ENCODE data around the gene EARS2. TPM values are rescaled to one million over a fixed set of nuclear protein-coding genes. Genes with fewer than 3 reads are reported as not detected.

Gene EARS2
- total and polyA plus RNA-seq, 9 of the 15 experiments (the other 6 are each of a cell fraction or from before 2014, with no cell fraction given) = 17.6 to 58.6 (median 36.3) TPM

DNA sequence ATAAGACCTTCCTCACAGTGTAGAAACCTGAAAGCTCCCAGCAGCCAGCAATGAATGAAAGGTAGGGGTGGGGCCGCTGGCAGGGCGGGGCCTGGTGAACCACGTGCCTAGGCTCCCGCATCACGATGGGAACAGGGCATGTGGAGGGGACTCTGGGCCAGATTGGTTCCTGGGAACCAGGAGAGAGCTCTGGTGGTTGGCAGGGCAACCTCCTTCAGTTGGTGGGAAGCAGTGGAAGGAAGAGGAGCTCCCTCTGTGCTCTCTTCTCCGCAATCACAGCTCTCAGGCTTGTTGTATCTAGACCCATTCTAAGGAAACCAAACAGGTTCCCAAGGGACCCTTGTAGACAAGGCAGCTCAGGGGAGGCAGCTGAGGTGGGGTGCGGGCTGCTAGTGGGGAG is 57.3 kb downstream of the EARS2 start (continued):
- TF ChIP-seq, protein P1, sequence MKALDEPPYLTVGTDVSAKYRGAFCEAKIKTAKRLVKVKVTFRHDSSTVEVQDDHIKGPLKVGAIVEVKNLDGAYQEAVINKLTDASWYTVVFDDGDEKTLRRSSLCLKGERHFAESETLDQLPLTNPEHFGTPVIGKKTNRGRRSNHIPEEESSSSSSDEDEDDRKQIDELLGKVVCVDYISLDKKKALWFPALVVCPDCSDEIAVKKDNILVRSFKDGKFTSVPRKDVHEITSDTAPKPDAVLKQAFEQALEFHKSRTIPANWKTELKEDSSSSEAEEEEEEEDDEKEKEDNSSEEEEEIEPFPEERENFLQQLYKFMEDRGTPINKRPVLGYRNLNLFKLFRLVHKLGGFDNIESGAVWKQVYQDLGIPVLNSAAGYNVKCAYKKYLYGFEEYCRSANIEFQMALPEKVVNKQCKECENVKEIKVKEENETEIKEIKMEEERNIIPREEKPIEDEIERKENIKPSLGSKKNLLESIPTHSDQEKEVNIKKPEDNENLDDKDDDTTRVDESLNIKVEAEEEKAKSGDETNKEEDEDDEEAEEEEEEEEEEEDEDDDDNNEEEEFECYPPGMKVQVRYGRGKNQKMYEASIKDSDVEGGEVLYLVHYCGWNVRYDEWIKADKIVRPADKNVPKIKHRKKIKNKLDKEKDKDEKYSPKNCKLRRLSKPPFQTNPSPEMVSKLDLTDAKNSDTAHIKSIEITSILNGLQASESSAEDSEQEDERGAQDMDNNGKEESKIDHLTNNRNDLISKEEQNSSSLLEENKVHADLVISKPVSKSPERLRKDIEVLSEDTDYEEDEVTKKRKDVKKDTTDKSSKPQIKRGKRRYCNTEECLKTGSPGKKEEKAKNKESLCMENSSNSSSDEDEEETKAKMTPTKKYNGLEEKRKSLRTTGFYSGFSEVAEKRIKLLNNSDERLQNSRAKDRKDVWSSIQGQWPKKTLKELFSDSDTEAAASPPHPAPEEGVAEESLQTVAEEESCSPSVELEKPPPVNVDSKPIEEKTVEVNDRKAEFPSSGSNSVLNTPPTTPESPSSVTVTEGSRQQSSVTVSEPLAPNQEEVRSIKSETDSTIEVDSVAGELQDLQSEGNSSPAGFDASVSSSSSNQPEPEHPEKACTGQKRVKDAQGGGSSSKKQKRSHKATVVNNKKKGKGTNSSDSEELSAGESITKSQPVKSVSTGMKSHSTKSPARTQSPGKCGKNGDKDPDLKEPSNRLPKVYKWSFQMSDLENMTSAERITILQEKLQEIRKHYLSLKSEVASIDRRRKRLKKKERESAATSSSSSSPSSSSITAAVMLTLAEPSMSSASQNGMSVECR (CRISPR knock-in tag; IDR thresholded peaks at IDR 0.05) = no peak

DNA sequence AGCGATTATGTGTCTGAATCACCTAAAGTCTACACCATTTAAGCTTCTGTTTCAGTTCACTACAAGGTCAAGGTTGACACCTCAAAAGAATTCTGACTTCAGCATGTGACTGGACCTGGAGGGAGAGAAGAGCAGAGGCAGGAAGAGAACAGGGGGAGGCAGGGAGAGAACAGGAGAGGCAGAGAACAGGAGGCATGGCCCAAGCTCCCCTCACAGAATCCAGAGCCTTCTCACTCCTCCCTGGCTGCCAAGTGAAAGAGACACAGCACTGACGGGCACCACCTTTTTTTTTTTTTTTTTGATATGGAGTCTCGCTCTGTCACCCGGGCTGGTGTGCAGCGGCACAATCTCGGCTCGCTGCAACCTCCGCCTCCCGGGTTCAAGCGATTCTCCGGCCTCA is 58.3 kb downstream of the EARS2 start:
- intact Hi-C loops (cut with micrococcal nuclease) (no loop called here), in situ Hi-C loops (cut with MboI) (no loop called here)
- H3K9me1 ChIP-seq (ENCODE audit: control insufficient read depth, insufficient read depth, low read length) = no peaks in the 10 kb centered on the region
- no peak overlapping the region for H2AFZ ChIP-seq (ENCODE audit: low read depth, low read length)
- peaks cover 64% of the 10 kb centered on the region for H3K36me3 ChIP-seq (ENCODE audit: control insufficient read depth, insufficient read depth, low read length)
- ChIA-PET CTCF (ENCODE audit: low intra/inter-chr PET ratio) (no interaction called here), POLR2A (interaction anchor here (2.1 to 2.3 kb wide), 2 partner anchors 11 to 13 kb away, joined by 5 to 6 read pairs; no protein-coding TSS in a partner anchor)
- H4K20me1 ChIP-seq (replicated peaks; ENCODE audit: control insufficient read depth, insufficient read depth, low read length) = peaks cover 39% of the 10 kb centered on the region
- no peak overlapping the region for H3K4me3 ChIP-seq
- DNase-seq (ENCODE audit: extremely low read depth in 1 of 4, low spot score in 3 of 4) = no peak
- no peak overlapping the region; a peak in 1 of 4 replicates for H3K9ac ChIP-seq (ENCODE audit: insufficient read depth in 1 of 2, low read depth in 2 of 2, low read length in 2 of 2)
- no peak for FAIRE-seq
- H3K27me3 ChIP-seq (ENCODE audit: control insufficient read depth in 2 of 2, insufficient read depth in 2 of 2, low read length in 2 of 2) = no peaks in the 10 kb centered on the region
- 72% methylated on average over 4 of the region's 11 CpGs for WGBS (ENCODE audit: insufficient coverage, low coverage, missing lambda C conversion rate)
- H3K4me2 ChIP-seq (ENCODE audit: insufficient read depth, low read length) = no peak overlapping the region
- H3K4me1 ChIP-seq (replicated peaks in 1 of 2; ENCODE audit: control insufficient read depth in 2 of 2, insufficient read depth in 2 of 2, low read length in 2 of 2) = peaks cover 10 to 37% of the 10 kb centered on the region in 2 experiments; a peak in 4 of 5 replicates
- ATAC-seq = no peak
- no peak overlapping the region for H3K27ac ChIP-seq (ENCODE audit: extremely low read depth, low read depth, low read length)
- H3K79me2 ChIP-seq (ENCODE audit: control insufficient read depth, insufficient read depth, low read length) = peaks cover 79% of the 10 kb centered on the region
- H3K9me3 ChIP-seq (replicated peaks; ENCODE audit: control insufficient read depth, insufficient read depth, low read depth, low read length) = no peaks in the 10 kb centered on the region
- BruUV-seq (replicated peaks) = no TSS peak
- TF ChIP-seq, protein P2, sequence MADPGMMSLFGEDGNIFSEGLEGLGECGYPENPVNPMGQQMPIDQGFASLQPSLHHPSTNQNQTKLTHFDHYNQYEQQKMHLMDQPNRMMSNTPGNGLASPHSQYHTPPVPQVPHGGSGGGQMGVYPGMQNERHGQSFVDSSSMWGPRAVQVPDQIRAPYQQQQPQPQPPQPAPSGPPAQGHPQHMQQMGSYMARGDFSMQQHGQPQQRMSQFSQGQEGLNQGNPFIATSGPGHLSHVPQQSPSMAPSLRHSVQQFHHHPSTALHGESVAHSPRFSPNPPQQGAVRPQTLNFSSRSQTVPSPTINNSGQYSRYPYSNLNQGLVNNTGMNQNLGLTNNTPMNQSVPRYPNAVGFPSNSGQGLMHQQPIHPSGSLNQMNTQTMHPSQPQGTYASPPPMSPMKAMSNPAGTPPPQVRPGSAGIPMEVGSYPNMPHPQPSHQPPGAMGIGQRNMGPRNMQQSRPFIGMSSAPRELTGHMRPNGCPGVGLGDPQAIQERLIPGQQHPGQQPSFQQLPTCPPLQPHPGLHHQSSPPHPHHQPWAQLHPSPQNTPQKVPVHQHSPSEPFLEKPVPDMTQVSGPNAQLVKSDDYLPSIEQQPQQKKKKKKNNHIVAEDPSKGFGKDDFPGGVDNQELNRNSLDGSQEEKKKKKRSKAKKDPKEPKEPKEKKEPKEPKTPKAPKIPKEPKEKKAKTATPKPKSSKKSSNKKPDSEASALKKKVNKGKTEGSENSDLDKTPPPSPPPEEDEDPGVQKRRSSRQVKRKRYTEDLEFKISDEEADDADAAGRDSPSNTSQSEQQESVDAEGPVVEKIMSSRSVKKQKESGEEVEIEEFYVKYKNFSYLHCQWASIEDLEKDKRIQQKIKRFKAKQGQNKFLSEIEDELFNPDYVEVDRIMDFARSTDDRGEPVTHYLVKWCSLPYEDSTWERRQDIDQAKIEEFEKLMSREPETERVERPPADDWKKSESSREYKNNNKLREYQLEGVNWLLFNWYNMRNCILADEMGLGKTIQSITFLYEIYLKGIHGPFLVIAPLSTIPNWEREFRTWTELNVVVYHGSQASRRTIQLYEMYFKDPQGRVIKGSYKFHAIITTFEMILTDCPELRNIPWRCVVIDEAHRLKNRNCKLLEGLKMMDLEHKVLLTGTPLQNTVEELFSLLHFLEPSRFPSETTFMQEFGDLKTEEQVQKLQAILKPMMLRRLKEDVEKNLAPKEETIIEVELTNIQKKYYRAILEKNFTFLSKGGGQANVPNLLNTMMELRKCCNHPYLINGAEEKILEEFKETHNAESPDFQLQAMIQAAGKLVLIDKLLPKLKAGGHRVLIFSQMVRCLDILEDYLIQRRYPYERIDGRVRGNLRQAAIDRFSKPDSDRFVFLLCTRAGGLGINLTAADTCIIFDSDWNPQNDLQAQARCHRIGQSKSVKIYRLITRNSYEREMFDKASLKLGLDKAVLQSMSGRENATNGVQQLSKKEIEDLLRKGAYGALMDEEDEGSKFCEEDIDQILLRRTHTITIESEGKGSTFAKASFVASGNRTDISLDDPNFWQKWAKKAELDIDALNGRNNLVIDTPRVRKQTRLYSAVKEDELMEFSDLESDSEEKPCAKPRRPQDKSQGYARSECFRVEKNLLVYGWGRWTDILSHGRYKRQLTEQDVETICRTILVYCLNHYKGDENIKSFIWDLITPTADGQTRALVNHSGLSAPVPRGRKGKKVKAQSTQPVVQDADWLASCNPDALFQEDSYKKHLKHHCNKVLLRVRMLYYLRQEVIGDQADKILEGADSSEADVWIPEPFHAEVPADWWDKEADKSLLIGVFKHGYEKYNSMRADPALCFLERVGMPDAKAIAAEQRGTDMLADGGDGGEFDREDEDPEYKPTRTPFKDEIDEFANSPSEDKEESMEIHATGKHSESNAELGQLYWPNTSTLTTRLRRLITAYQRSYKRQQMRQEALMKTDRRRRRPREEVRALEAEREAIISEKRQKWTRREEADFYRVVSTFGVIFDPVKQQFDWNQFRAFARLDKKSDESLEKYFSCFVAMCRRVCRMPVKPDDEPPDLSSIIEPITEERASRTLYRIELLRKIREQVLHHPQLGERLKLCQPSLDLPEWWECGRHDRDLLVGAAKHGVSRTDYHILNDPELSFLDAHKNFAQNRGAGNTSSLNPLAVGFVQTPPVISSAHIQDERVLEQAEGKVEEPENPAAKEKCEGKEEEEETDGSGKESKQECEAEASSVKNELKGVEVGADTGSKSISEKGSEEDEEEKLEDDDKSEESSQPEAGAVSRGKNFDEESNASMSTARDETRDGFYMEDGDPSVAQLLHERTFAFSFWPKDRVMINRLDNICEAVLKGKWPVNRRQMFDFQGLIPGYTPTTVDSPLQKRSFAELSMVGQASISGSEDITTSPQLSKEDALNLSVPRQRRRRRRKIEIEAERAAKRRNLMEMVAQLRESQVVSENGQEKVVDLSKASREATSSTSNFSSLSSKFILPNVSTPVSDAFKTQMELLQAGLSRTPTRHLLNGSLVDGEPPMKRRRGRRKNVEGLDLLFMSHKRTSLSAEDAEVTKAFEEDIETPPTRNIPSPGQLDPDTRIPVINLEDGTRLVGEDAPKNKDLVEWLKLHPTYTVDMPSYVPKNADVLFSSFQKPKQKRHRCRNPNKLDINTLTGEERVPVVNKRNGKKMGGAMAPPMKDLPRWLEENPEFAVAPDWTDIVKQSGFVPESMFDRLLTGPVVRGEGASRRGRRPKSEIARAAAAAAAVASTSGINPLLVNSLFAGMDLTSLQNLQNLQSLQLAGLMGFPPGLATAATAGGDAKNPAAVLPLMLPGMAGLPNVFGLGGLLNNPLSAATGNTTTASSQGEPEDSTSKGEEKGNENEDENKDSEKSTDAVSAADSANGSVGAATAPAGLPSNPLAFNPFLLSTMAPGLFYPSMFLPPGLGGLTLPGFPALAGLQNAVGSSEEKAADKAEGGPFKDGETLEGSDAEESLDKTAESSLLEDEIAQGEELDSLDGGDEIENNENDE (IDR thresholded peaks at IDR 0.05; ENCODE audit: low read depth, low read length) = no peak
- TF ChIP-seq RBM15 (IDR thresholded peaks at IDR 0.05; ENCODE audit: insufficient read depth, low read length) = no peak
- no peak for TF ChIP-seq MAZ (CRISPR knock-in tag; conservative IDR thresholded peaks at IDR 0.05 in 1 of 2, IDR thresholded peaks at IDR 0.05 in 1 of 2)
